HG03097 (cell line): Measurements from ENCODE around the gene CDRT4.

ENCODE experiments used
- ATAC-seq: cut with Tn5 transposase; IDR thresholded peaks from one replicate; pipeline ENCODE4 v1.9.1; 2021; ENCODE audit not compliant: unreplicated experiment, low FRiP score

The CDRT4 gene

DNA sequence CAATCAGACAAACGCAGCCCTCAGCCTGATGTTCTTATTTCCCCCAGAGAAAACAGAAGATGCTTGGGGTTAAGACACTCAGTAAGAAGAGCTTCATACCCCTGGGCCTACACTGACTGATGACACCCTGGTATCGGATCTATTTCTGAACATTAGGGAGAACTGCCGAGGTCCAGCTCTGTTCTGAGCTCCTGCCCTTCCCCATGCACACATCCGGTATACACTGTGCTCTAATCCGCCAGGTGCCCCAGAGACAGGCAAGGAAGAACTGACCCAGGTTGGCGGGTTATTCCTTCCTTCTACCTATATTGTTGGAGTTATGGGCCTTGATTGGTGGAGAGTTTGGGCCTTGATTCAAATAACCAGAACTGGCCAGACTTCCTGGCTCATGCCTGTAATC is 68.0 kb downstream of the CDRT4 start:
- no peak for ATAC-seq

DNA sequence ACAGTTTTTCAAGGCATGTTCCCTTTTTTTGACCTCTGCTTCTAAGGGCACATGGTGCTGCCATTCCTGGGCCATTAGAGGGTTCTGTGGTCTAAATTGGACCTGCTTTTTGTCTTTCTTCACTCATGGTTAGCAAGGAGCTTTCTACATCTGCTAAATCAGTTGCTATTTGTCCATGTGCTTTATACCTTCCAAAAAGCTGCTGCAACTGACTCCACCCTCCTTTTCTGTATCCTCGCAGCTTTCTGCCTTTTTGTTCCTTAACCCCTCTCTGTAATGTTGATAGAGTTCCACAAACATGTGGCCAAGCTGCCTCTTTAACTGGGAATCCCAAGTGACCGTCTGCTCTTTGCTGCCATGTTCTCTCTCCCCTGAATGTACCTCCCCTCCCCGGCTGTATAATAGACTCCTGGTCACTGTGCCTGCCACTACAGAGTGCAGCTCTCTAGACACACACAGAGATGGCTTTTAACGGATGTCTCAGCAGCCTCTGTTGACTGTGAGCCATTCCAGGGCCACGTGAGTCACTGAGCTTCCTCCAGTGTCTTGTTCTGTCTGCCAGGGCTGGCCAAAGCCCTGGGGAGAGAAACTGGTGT is 68.6 kb downstream of the CDRT4 start:
- no peak for ATAC-seq

DNA sequence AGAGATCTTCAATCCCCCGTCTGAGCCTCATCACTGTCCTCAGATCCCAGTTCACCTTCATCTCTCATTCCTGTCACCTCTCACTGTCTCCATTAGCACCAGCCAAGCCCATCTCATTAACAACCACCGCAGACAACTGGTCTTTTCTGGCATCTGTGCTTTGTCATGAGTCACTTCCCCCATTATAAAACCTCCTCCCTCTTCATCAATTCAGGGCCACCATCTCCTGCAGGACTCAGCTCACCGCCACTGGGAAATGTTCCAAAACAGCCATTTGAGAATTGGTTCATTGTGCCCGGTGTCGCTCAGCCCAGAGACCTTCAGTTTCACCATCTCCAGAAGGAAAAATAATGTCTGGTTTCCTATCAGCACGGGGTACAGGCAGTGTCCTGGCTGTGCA is 69.1 kb downstream of the CDRT4 start:
- no peak for ATAC-seq

DNA sequence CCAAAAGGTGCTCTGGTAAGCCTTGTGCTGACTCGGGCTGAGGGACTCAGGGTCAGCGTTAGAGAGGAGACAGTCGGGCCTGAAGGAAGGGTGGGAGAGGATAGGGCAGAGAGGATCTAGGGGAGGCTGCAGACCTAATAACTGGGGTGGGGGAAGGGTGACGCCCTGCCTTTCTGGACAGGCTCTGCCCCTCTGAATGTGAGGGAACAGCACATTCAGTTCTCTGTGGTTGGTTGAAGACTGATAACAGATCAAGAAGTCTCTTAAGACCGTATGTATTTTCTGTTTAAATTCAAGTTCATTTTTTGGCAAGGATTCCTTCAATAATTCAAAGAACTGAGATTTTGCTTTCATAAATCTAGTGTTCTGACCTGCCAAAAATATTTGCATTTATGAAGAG is 69.8 kb downstream of the CDRT4 start:
- ATAC-seq, result no peak

DNA sequence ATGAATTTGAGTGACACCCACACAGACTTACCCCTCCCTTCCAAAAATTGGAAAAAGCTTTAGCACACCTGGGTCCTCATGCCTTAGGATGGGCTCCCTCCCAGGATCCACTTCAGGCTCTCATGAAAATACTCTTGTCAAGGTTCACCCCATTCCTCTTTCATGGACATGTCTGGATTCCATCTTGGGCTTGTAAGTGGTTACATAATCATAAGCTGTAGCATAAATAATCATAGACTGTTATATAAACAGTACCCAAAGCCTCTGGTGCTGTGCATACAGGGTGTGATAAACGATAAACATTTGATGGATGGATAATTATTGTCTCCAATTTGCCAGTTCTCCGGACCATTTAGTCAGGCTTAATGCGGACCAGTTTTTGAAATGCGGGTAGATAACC is 72.3 kb downstream of the CDRT4 start:
- no peak for ATAC-seq

DNA sequence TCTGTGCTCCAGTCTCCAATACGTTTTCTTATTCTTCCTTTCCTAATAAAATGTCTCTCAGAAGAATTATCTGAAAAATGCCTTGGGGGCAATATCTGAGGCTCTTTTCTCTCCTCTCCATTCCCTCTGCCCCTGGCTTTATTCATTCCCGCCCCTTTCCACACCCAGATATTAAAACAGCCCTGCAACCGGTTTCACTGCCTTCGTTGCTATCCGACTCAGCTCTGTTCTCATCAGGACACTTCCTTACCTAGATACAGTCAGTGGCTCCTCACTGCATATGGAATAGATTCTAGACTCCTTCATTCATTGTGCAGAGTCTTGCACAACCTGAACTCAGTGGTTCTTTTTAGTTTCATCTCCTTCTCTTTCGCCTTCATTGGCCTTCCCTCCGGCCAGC is 74.0 kb downstream of the CDRT4 start:
- no peak for ATAC-seq

DNA sequence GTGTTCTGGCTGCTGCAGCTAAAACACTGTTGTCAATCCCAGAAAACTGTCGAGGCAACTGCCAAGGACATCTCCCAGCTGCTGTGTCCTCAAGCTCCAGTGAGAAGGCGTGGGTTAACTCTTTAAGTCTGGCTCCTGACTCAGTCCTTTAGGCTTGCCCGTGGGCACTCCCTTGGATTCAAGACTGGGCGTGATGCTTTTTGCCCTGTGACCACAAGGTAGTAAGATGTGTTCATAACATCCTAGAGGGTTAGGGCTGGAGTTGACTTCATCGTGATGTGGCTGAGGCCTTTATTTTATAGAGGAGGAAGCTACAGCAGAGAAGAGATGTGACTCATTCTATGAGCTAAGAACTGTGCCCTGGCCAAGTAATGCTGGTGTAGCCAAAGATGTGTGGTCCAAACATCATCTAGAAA is 75.1 kb downstream of the CDRT4 start:
- ATAC-seq, result no peak

DNA sequence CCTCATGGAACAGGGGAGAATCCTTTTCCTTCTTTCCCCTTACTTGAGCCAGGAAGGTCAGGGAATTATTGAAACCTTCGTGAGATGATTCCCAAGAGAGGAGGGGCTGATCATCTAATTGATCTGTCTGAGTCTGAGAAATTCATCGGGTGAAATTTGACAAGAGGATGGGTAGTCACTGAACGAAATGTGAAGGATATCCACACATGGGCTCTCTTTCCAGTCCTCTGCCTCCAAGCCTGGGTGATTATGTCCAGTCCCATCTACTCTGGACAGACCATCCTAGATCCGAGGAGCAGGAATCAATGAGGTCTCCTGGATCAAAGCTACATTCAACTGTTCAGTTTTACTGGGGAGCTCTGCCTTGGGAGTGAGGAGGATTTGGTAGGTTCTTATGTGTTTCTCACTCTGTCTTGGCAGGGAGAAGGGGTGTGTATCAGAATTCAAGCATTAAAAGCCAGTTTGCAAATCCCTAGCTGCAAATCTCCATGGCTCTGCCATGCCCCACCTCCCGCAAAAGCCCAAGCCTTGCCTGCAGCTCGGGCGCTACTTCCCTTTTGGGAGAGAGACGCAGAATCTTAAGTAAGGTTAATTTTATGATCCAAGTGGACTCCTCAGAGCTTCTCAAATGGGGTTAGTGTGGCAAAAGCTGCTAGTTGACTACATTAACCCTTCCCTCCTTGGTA is 78.9 kb downstream of the CDRT4 start:
- no peak for ATAC-seq

DNA sequence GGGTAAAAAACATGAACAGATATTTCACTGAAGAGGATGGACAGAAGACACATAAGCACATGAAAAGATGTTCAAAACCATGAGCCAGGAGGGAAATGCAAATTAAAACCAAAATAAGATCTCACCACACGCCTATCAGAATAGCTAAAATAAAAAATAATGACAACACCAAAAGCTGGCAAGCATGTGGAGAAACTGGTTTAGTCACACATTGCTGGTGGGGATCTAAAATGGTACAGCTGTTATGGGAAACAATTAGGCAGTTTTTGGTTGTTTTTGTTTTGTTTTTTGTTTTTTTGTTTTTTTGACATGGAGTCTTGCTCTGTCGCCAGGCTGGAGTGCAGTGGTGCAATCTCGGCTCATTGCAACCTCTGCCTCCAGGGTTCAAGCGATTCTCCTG is 81.3 kb downstream of the CDRT4 start:
- ATAC-seq, result no peak
